ENCODE data around the gene KIF1A. TPM values are rescaled to one million over a fixed set of nuclear protein-coding genes. Genes with fewer than 3 reads are reported as not detected.

Gene KIF1A
- total and polyA plus RNA-seq, 2 of the 13 experiments (the other 11 are each of a cell fraction or from before 2014, with no cell fraction given) = 0.01 TPM; not detected in 1

DNA sequence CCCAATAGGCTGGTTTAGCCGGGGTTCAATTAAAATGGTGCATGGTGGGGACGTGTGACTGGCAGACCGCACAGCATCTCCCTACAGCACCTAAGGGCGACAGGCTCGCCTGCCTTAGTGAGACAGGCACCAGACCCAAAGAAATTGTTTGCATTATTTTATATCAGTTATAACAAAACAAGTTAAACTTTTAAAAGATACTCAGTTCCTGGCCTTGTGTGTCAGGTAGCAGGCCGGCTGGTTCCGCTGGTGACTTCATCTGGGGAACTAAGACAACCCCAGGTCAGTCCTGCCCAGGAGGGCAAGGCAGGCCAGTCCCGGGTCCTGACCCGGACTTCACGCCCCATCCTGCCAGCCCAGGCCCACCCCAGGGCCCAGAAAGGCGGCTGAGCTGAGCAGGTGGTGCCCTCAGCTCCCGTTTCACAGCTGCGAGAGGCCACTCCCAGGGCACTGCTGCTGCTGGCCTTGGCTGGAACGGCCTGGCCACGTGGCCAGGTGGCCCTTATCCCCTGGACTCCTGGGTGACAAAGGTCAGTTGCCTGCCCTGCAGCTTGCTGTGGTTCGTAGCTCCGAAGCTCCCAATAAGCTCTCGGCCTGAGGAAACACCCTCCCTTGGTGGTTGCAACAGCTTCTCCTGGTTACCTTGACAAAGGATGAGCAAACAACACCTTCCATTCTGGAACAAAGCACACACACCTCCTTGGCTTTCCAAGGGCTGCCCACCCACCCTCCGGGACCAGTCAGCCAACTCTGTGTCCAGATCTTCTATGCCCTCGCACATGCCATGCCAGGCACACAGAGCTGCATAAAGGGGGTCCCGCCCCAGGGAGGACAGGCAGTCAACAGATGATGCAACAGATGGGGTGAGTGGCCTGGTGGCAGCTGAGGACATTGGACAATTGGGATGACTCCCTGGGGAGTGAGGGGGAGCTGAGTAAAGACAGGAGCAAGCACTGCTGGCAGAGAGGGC, 37.3 kb upstream of the KIF1A start (continued):
- TF ChIP-seq ZNF33A (CRISPR knock-in tag; IDR thresholded peaks at IDR 0.05; ENCODE audit: borderline replicate concordance) (0 out of 2 replicates have a peak, but pooled peaks have one; percentile 76), KLF16 (CRISPR knock-in tag; IDR thresholded peaks at IDR 0.05) (peak; percentile 81 to 95; a peak in 3 of 4 replicates), ZBTB42 (CRISPR knock-in tag; IDR thresholded peaks at IDR 0.05) (peak; percentile 97), AGO1 (IDR thresholded peaks at IDR 0.05; ENCODE audit: low read depth, low read length, poor library complexity, severe bottlenecking) (peak; percentile 43), PCBP2 (optimal IDR thresholded peaks at IDR 0.05; ENCODE audit: low read depth, low read length, poor library complexity, severe bottlenecking) (no peak), XBP1 (CRISPR knock-in tag; IDR thresholded peaks at IDR 0.05) (no peak), ZNF629 (CRISPR knock-in tag; conservative IDR thresholded peaks at IDR 0.05) (peak; percentile 73), ZNF562 (CRISPR knock-in tag; IDR thresholded peaks at IDR 0.05; ENCODE audit: borderline replicate concordance) (peak; percentile 59; the same call in 1 of the 2 replicates), ZNF276 (CRISPR knock-in tag; IDR thresholded peaks at IDR 0.05; ENCODE audit: low read depth) (peak; percentile 91; the same call in 1 of the 2 replicates), ZBTB20 (CRISPR knock-in tag; IDR thresholded peaks at IDR 0.05; ENCODE audit: borderline replicate concordance, low read depth) (peak; percentile 97; the same call in 1 of the 2 replicates), NR0B2 (CRISPR knock-in tag; IDR thresholded peaks at IDR 0.05) (peak; percentile 99), SRSF4 (IDR thresholded peaks at IDR 0.05; ENCODE audit: low read depth, low read length, poor library complexity, severe bottlenecking) (no peak), RFX1 (IDR thresholded peaks at IDR 0.05) (peak; percentile 75), ZNF816 (CRISPR knock-in tag; IDR thresholded peaks at IDR 0.05; ENCODE audit: borderline replicate concordance) (peak; percentile 98; the same call in 1 of the 2 replicates), FOXM1 (CRISPR knock-in tag; IDR thresholded peaks at IDR 0.05) (no peak; the same call in 1 of the 2 replicates), ZNF775 (CRISPR knock-in tag; IDR thresholded peaks at IDR 0.05; ENCODE audit: borderline replicate concordance) (peak; percentile 68; the same call in 1 of the 2 replicates)
- TF ChIP-seq, protein P1, sequence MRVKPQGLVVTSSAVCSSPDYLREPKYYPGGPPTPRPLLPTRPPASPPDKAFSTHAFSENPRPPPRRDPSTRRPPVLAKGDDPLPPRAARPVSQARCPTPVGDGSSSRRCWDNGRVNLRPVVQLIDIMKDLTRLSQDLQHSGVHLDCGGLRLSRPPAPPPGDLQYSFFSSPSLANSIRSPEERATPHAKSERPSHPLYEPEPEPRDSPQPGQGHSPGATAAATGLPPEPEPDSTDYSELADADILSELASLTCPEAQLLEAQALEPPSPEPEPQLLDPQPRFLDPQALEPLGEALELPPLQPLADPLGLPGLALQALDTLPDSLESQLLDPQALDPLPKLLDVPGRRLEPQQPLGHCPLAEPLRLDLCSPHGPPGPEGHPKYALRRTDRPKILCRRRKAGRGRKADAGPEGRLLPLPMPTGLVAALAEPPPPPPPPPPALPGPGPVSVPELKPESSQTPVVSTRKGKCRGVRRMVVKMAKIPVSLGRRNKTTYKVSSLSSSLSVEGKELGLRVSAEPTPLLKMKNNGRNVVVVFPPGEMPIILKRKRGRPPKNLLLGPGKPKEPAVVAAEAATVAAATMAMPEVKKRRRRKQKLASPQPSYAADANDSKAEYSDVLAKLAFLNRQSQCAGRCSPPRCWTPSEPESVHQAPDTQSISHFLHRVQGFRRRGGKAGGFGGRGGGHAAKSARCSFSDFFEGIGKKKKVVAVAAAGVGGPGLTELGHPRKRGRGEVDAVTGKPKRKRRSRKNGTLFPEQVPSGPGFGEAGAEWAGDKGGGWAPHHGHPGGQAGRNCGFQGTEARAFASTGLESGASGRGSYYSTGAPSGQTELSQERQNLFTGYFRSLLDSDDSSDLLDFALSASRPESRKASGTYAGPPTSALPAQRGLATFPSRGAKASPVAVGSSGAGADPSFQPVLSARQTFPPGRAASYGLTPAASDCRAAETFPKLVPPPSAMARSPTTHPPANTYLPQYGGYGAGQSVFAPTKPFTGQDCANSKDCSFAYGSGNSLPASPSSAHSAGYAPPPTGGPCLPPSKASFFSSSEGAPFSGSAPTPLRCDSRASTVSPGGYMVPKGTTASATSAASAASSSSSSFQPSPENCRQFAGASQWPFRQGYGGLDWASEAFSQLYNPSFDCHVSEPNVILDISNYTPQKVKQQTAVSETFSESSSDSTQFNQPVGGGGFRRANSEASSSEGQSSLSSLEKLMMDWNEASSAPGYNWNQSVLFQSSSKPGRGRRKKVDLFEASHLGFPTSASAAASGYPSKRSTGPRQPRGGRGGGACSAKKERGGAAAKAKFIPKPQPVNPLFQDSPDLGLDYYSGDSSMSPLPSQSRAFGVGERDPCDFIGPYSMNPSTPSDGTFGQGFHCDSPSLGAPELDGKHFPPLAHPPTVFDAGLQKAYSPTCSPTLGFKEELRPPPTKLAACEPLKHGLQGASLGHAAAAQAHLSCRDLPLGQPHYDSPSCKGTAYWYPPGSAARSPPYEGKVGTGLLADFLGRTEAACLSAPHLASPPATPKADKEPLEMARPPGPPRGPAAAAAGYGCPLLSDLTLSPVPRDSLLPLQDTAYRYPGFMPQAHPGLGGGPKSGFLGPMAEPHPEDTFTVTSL (CRISPR knock-in tag; IDR thresholded peaks at IDR 0.05; ENCODE audit: borderline replicate concordance) = peak; percentile 89
